Chondrocyte (in vitro differentiated cells): ENCODE data around the gene RLN1. TPM values are rescaled to one million over a fixed set of nuclear protein-coding genes. Genes with fewer than 3 reads are reported as not detected.
A peak's percentile ranks its signal among the peaks of the same experiment; 100 is the strongest.
"Not testable (repeated sequence)": the region's sequence is repeated elsewhere in the genome, so short reads cannot be mapped to it uniquely, and the experiment has no call there.

Source experiments
- DNase-seq: peaks from one replicate; pipeline ENCODE4 v3.0.0; 2021; ENCODE audit warnings: mixed read lengths, low spot score
- H3K27ac Mint-ChIP-seq: one replicate; pipeline ENCODE4 v1.8.0; 2021; ENCODE audit warnings: mild to moderate bottlenecking, moderate library complexity, mixed read lengths; ENCODE audit not compliant: unreplicated experiment
- H3K27me3 Mint-ChIP-seq: 2 replicates; pipeline ENCODE4 v1.8.0; 2021; ENCODE audit warnings: low read depth, mixed read lengths
- H3K36me3 Mint-ChIP-seq: 2 replicates; pipeline ENCODE4 v1.8.0; 2021; ENCODE audit warnings: low read depth, mixed read lengths
- H3K4me1 Mint-ChIP-seq: 2 replicates; pipeline ENCODE4 v1.8.0; 2021; ENCODE audit warnings: low read depth, mild to moderate bottlenecking, mixed read lengths
- H3K4me3 Mint-ChIP-seq: one replicate; pipeline ENCODE4 v1.8.0; 2021; ENCODE audit warnings: mild to moderate bottlenecking, moderate library complexity, mixed read lengths; ENCODE audit not compliant: unreplicated experiment
- H3K9me3 Mint-ChIP-seq: 2 replicates; pipeline ENCODE4 v1.8.0; 2021; ENCODE audit warnings: low read depth, mixed read lengths
- total RNA-seq: library from RNA; stranded (reverse); gene quantifications from 3 replicates; pipeline ENCODE4 v1.2.1, GENCODE V29; 2021
- TF ChIP-seq, protein P1 (sequence below): fragments of 200-600 bp; sonication (generic); IDR thresholded peaks from 2 replicates; pipeline ENCODE4 v1.5.0; 2021; ENCODE audit warnings: antibody characterized with exemption, mild to moderate bottlenecking, moderate library complexity

RLN1 gene
- total RNA-seq, 1 donor from 2014 or later = not detected

DNA sequence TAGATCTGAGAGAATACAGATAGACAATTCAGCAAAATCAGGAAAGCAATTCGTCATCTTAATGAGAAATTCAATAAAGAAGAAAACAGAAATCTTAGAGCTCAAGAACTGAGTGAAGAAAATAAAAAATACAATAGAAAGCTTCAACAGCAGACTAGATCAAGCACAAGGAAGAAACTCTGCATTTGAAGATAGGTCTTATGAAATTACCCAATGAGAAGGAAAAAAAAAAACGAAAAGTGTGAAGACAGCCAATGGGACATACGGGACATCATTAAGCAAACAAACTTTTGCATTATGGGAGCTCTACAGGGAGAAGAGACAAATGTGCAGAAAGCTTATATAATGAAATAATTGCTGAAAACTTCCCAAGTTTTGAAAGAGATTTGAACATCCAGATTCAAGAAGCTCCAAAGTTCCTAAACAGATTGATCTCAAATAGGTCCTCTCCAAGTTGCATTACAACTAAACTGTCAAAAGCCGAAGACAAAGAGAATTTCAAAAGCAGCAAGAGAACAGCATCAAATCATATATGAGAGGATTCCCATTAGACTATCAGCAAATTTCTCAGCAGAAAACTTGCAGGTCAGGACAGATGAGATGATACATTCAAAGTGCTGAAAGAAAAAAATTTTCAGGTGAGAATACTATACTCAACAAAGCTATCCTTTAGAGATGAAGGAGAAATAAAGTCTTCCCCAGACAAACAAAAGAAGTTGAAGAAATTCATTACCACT lies 24.3 kb downstream of the RLN1 start:
- Mint-ChIP-seq H3K4me3 (no peak overlapping the region), H3K27me3 (peaks cover 21% of the 10 kb centered on the region), H3K27ac (no peak overlapping the region), H3K36me3 (peaks cover 7% of the 10 kb centered on the region), H3K9me3 (peaks cover 17% of the 10 kb centered on the region), H3K4me1 (no peaks in the 10 kb centered on the region)
- TF ChIP-seq, protein P1, sequence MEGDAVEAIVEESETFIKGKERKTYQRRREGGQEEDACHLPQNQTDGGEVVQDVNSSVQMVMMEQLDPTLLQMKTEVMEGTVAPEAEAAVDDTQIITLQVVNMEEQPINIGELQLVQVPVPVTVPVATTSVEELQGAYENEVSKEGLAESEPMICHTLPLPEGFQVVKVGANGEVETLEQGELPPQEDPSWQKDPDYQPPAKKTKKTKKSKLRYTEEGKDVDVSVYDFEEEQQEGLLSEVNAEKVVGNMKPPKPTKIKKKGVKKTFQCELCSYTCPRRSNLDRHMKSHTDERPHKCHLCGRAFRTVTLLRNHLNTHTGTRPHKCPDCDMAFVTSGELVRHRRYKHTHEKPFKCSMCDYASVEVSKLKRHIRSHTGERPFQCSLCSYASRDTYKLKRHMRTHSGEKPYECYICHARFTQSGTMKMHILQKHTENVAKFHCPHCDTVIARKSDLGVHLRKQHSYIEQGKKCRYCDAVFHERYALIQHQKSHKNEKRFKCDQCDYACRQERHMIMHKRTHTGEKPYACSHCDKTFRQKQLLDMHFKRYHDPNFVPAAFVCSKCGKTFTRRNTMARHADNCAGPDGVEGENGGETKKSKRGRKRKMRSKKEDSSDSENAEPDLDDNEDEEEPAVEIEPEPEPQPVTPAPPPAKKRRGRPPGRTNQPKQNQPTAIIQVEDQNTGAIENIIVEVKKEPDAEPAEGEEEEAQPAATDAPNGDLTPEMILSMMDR = no peak
- no peak for DNase-seq

- H3K27ac Mint-ChIP-seq = no peak overlapping the region
- TF ChIP-seq, protein P1 = no peak
- H3K36me3 Mint-ChIP-seq = peaks cover 8% of the 10 kb centered on the region
- peaks cover 14% of the 10 kb centered on the region for H3K9me3 Mint-ChIP-seq
- no peak overlapping the region for H3K4me3 Mint-ChIP-seq
- no peaks in the 10 kb centered on the region for H3K4me1 Mint-ChIP-seq
- peaks cover 31% of the 10 kb centered on the region for H3K27me3 Mint-ChIP-seq
- DNase-seq = no peak
Measured at GRCh38 chr9:5310851-5311250, 28.8 kb downstream of the RLN1 start.

DNA sequence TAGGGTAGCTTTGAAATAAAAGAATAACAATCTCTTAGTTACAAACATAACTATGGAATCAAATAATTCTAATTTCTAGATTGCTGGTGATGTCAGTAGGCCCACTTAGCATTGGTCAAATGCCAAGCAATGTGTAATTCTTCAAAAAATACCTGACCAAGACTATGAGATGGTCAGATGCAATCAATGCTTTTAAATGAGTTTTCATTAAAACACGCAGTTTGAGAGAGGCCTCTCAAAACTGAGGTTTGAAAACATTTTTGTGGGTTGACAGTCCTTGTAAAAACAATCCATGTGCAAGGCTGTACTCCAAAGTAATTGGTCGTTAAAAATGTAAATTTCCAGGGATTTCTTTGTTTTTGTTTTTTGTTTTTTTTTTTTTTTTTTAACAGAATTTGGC lies 33.9 kb downstream of the RLN1 start:
- peaks cover 20% of the 10 kb centered on the region for H3K27me3 Mint-ChIP-seq
- no peaks in the 10 kb centered on the region for H3K9me3 Mint-ChIP-seq
- no peak for DNase-seq
- no peak overlapping the region for H3K27ac Mint-ChIP-seq
- peaks cover 2% of the 10 kb centered on the region for H3K36me3 Mint-ChIP-seq
- H3K4me3 Mint-ChIP-seq = no peak overlapping the region
- no peaks in the 10 kb centered on the region for H3K4me1 Mint-ChIP-seq
- TF ChIP-seq, protein P1 = no peak

- not testable (repeated sequence) for H3K4me1 Mint-ChIP-seq, H3K9me3 Mint-ChIP-seq, H3K27ac Mint-ChIP-seq, DNase-seq, H3K36me3 Mint-ChIP-seq
- peaks cover 21% of the 10 kb centered on the region for H3K27me3 Mint-ChIP-seq
- H3K4me3 Mint-ChIP-seq = peak within 1 kb of the TSS; percentile 42
Measured at GRCh38 chr9:5303840-5304795, 35.6 kb downstream of the RLN1 start, which contains the start of gene RLN2. Gene RLN2, minus strand, starts transcription at chr9:5304716. Its CDS starts 136 bp downstream, at chr9:5304580.

- TF ChIP-seq, protein P1 = no peak
- no peaks in the 10 kb centered on the region for H3K4me1 Mint-ChIP-seq
- no peak for DNase-seq
- H3K9me3 Mint-ChIP-seq = peaks cover 10% of the 10 kb centered on the region
- H3K27ac Mint-ChIP-seq = no peak overlapping the region
- no peaks in the 10 kb centered on the region for H3K36me3 Mint-ChIP-seq
- peaks cover 22% of the 10 kb centered on the region for H3K27me3 Mint-ChIP-seq
- H3K4me3 Mint-ChIP-seq = no peak overlapping the region
Measured at GRCh38 chr9:5301544-5301943, 38.1 kb downstream of the RLN1 start.
